GM12878 (cell line): ENCODE data around the gene EFHC1. TPM values are rescaled to one million over a fixed set of nuclear protein-coding genes. Genes with fewer than 3 reads are reported as not detected.

ENCODE experiments used
- CBX3 ChIP-seq: fragments of 200-600 bp; sonication (generic); IDR thresholded peaks from 2 replicates; pipeline ENCODE4 v1.6.1; 2016; ENCODE audit warnings: low read depth, borderline replicate concordance
- DPF2 ChIP-seq: fragments of 450-650 bp; IDR thresholded peaks from 2 replicates; pipeline ENCODE4 v1.6.1; 2017; ENCODE audit warnings: mild to moderate bottlenecking
- EP300 ChIP-seq, 2 experiments: fragments of 150-350 bp in 1 of 2; IDR thresholded peaks; 2 replicates each; pipeline ENCODE4 v1.6.1; 2011 to 2012; ENCODE audit warnings: low read depth in 2 of 2, low read length in 2 of 2, borderline replicate concordance in 1 of 2, improper control_type of control experiment in 1 of 2, inconsistent platforms in 1 of 2; ENCODE audit not compliant: control insufficient read depth in 1 of 2
- ETV6 ChIP-seq, 2 experiments: fragments of 450-650 bp in 1 of 2; IDR thresholded peaks in 1 of 2; conservative IDR thresholded peaks in 1 of 2; 2 replicates each; pipeline ENCODE4 v1.6.1; 2014; ENCODE audit warnings: antibody characterized with exemption in 1 of 2, borderline replicate concordance in 1 of 2, low read depth in 1 of 2, mild to moderate bottlenecking in 1 of 2, moderate library complexity in 1 of 2
- FOXK2 ChIP-seq: fragments of 450-650 bp; IDR thresholded peaks from 2 replicates; pipeline ENCODE4 v1.6.1; 2017; ENCODE audit warnings: mild to moderate bottlenecking, moderate library complexity
- FOXM1 ChIP-seq: IDR thresholded peaks from 2 replicates; pipeline ENCODE4 v1.6.1; 2012; ENCODE audit warnings: low read depth, mild to moderate bottlenecking, inconsistent platforms, low read length, moderate library complexity
- HDGF ChIP-seq: fragments of 450-650 bp; IDR thresholded peaks from 2 replicates; pipeline ENCODE4 v1.6.1; 2016; ENCODE audit warnings: antibody characterized with exemption
- IKZF1 ChIP-seq: fragments of 450-650 bp; conservative IDR thresholded peaks from 2 replicates; pipeline ENCODE4 v1.6.1; 2017; ENCODE audit warnings: antibody characterized with exemption, mild to moderate bottlenecking
- MTA2 ChIP-seq: fragments of 450-650 bp; IDR thresholded peaks from 2 replicates; pipeline ENCODE4 v1.6.1; 2016; ENCODE audit warnings: low read depth, mild to moderate bottlenecking, moderate library complexity
- MXI1 ChIP-seq: fragments of 150-350 bp; IDR thresholded peaks from 2 replicates; pipeline ENCODE4 v1.6.1; 2011; ENCODE audit warnings: low read depth, mild to moderate bottlenecking, inconsistent platforms, low read length, improper control_type of control experiment
- NFYB ChIP-seq: IDR thresholded peaks from 2 replicates; pipeline ENCODE4 v1.6.1; 2011; ENCODE audit warnings: low read depth, mild to moderate bottlenecking, low read length, improper control_type of control experiment, moderate library complexity; ENCODE audit not compliant: insufficient read depth
- POLR2AphosphoS5 ChIP-seq: IDR thresholded peaks from 2 replicates; pipeline ENCODE4 v1.6.1; 2011; ENCODE audit warnings: mild to moderate bottlenecking, low read length, inconsistent platforms
- RUNX3 ChIP-seq: IDR thresholded peaks from 2 replicates; pipeline ENCODE4 v1.6.1; 2012; ENCODE audit warnings: low read length, inconsistent platforms
- TBL1XR1 ChIP-seq: IDR thresholded peaks from 2 replicates; pipeline ENCODE4 v1.6.1; 2012; ENCODE audit warnings: low read depth, low read length, improper control_type of control experiment
- ZBTB11 ChIP-seq: fragments of 450-650 bp; formaldehyde crosslinking; IDR thresholded peaks from 2 replicates; pipeline ENCODE4 v1.5.0; 2022; ENCODE audit warnings: mild to moderate bottlenecking, missing genetic modification characterization
- ZBTB33 ChIP-seq: fragments of 450-650 bp; IDR thresholded peaks from 2 replicates; pipeline ENCODE4 v1.6.1; 2017; ENCODE audit warnings: mild to moderate bottlenecking
- ZNF24 ChIP-seq: fragments of 450-650 bp; IDR thresholded peaks from 2 replicates; pipeline ENCODE4 v1.6.1; 2017; ENCODE audit warnings: antibody characterized with exemption, mild to moderate bottlenecking
- ZNF592 ChIP-seq: fragments of 450-650 bp; IDR thresholded peaks from 2 replicates; pipeline ENCODE4 v1.6.1; 2017; ENCODE audit warnings: mild to moderate bottlenecking, moderate library complexity
- polyA plus RNA-seq, 11 experiments: library from polyadenylated mRNA; depleted of rRNA in 4 of 11; unstranded in 6 of 11; stranded (reverse) in 5 of 11; fragments of >200 nt; fragmentation: Nextera tagmentation in 4 of 11; fragmentation: Illumina TruSeq in 1 of 11; extraction: Ambion mirVana in 4 of 11; extraction: Trizol in 1 of 11; gene quantifications; 1 replicate in 1 of 11; 2 replicates in 10 of 11; pipeline versions ENCODE4 v1.2.1 to v1.2.3, GENCODE V29; 2011 to 2016; ENCODE audit warnings: inconsistent platforms in 2 of 11, missing spikeins in 2 of 11, low read depth in 1 of 11
- total RNA-seq, 4 experiments: library from RNA; depleted of rRNA in 3 of 4; stranded (reverse); fragments of >200 nt in 3 of 4; fragmentation: Illumina TruSeq in 1 of 4; extraction: Trizol in 1 of 4; gene quantifications; 2 replicates each; pipeline versions ENCODE4 v1.2.1 to v1.2.3, GENCODE V29; 2013 to 2021
- TF ChIP-seq, protein P1 (sequence below), 3 experiments: IDR thresholded peaks in 2 of 3; conservative IDR thresholded peaks in 1 of 3; 2 replicates each; pipeline ENCODE4 v1.5.1; 2011; ENCODE audit warnings: low read depth in 3 of 3, low read length in 3 of 3, mild to moderate bottlenecking in 3 of 3, control low read depth in 2 of 3, moderate library complexity in 2 of 3, inconsistent platforms in 1 of 3, mixed read lengths in 1 of 3; ENCODE audit not compliant: control insufficient read depth in 2 of 3, insufficient read depth in 1 of 3; ENCODE audit errors: extremely low read depth in 1 of 3

Gene EFHC1
- total and polyA plus RNA-seq, 10 of the 15 experiments (the other 5 are each of a cell fraction or from before 2014, with no cell fraction given), result 5.5 to 14.5 (median 8.8) TPM

GRCh38 chr6:52394251-52394666 lies 25.9 kb upstream of the EFHC1 start (continued):
- TF ChIP-seq MXI1 (no peak), TBL1XR1 (0 out of 2 replicates have a peak, but pooled peaks have one; percentile 33), NFYB (peak; percentile 66; the same call in 1 of the 2 replicates), RUNX3 (peak; percentile 74), ZNF592 (no peak), ZNF24 (no peak), ZBTB33 (no peak), FOXK2 (no peak), IKZF1 (peak; percentile 73), CBX3 (no peak), ZBTB11 (CRISPR knock-in tag) (no peak), ETV6 (conservative IDR thresholded peaks at IDR 0.05 in 1 of 2, IDR thresholded peaks at IDR 0.05 in 1 of 2; ENCODE audit: borderline replicate concordance in 1 of 2, low read depth in 1 of 2) (peak in 1 of 2 experiments; percentile 44; a peak in 1 of 4 replicates), FOXM1 (peak; percentile 47; the same call in 1 of the 2 replicates), POLR2AphosphoS5 (no peak), MTA2 (peak; percentile 69; the same call in 1 of the 2 replicates), EP300 (IDR thresholded peaks at IDR 0.05; ENCODE audit: borderline replicate concordance in 1 of 2, control insufficient read depth in 1 of 2, low read depth in 2 of 2, low read length in 2 of 2) (peak; percentile 61 to 76; a peak in 3 of 4 replicates), HDGF (no peak), DPF2 (no peak)
- TF ChIP-seq, protein P1, sequence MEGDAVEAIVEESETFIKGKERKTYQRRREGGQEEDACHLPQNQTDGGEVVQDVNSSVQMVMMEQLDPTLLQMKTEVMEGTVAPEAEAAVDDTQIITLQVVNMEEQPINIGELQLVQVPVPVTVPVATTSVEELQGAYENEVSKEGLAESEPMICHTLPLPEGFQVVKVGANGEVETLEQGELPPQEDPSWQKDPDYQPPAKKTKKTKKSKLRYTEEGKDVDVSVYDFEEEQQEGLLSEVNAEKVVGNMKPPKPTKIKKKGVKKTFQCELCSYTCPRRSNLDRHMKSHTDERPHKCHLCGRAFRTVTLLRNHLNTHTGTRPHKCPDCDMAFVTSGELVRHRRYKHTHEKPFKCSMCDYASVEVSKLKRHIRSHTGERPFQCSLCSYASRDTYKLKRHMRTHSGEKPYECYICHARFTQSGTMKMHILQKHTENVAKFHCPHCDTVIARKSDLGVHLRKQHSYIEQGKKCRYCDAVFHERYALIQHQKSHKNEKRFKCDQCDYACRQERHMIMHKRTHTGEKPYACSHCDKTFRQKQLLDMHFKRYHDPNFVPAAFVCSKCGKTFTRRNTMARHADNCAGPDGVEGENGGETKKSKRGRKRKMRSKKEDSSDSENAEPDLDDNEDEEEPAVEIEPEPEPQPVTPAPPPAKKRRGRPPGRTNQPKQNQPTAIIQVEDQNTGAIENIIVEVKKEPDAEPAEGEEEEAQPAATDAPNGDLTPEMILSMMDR (IDR thresholded peaks at IDR 0.05 in 2 of 3, conservative IDR thresholded peaks at IDR 0.05 in 1 of 3; ENCODE audit: control insufficient read depth in 2 of 3, extremely low read depth in 1 of 3, insufficient read depth in 1 of 3, low read depth in 3 of 3, low read length in 3 of 3), result no peak
